Measurements from ENCODE around the gene AS3MT.
"Not testable (repeated sequence)": the region's sequence is repeated elsewhere in the genome, so short reads cannot be mapped to it uniquely, and the experiment has no call there.

The AS3MT gene

DNA sequence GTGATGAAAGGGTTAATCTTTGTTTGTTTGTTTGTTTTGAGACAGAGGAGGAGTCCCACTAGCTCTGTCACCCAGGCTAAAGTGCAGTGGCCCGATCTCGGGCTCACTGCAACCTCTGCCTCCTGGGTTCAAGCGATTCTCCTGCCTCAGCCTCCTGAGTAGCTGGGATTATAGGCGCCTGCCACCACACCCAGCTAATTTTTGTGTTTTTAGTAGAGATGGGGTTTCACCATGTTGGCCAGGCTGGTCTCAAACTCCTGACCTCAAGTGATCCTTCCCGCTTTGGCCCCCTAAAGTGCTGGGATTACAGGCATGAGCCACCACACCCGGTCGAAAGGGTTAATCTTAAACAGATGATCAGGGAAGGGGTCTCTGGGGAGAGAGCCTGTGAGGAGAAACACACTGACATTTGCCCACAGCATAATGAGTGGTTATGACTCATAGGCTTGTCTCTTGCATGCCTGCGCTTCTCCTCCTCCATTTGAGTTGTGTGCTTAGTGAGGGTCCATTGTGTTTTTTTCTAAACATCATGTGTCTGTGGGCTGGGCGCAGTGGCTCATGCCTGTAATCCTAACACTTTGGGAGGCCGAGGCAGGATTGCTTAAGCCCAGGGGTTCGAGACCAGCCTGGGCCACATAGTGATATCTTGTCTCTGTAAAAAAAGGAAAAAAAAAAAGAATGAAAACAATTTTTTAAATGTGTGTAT lies 13.4 kb upstream of the AS3MT start:
- not testable (repeated sequence) for DNase-seq

DNA sequence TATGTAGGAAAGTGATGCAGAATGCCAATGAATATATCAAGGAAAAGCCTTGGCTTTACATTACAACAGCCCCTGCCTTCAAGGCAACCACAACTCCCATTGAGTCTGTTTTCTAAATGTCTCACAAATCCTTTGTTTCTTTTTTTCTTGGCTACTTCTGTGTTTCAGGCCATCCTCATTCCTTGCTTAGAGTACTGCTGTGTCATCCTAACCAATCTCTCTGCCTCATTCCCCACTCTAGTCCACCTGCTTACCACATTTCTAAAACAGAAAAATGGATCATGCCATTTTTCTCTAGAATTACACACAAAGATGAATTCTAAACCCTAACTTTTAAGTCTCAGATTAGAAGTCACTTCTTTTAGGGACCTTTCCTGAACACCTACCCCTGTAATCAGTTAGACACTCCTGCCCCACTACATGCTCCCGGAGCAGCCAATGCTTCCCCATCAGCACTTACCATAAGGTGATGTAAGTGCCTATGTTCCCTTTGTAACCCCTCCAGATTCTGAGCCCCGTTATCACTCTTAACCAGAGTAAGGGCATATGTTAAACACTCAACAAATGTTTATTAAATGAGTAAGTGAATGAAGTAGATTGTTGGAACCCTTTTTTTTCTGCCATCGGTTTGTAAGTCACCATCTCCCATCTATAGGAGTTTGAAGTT lies 12.4 kb upstream of the AS3MT start:
- DNase-seq: no peak

DNA sequence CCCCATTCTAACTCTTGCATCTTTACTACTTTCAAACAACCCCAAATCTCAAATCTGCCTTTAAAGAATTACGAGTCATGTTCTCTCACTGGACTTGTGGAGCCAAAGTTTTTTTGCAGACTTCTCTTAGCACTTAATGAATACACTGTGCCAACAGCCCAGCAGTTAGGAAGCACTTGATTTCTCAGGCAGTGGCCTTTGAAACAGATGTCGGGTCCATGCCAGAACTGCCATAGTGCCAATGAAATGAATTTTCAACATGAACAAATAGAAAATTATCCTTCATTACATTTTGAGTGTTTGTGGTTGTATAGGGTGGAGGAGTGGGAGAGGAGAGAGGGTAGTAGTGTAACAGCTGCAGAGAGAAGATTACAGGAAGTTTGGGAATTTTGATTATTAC lies 9.4 kb upstream of the AS3MT start:
- DNase-seq: no peak

DNA sequence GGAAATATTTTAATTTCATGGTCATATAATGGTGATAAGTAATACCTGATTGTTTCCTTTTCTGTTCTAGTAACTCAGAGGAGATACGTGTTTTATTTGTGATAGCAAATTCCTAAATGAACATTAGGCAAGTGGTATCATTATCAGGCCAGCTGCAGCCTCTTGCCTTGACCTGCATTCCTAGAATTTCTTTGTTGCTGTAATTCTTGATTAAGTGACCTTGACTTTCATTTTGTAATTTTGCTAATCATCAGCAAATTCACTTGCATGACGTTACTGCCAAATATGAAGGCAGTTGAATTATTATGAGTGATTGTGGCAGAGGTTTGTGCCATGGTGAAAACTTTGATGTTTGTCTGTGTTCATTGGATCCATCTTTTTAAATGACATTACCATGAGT lies 5.6 kb upstream of the AS3MT start:
- DNase-seq: no peak

DNA sequence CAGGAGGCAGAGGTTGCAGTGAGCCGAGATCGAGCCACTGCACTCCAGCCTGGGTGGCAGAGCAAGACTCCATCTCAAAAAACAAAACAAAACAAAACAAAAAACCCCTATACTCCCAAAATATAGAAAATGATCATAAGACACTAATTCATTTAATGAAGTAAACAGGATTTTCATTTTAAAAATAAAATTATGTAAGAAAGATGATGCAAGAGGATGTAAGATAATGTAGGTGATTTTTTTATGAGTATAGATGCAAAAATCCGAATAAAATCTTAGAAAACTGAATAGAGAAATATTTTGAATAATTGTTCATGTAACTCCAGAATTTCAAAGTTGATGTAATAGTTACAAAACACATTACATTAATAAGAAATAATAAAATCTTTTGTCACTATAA lies 3.6 kb upstream of the AS3MT start:
- DNase-seq: no peak

DNA sequence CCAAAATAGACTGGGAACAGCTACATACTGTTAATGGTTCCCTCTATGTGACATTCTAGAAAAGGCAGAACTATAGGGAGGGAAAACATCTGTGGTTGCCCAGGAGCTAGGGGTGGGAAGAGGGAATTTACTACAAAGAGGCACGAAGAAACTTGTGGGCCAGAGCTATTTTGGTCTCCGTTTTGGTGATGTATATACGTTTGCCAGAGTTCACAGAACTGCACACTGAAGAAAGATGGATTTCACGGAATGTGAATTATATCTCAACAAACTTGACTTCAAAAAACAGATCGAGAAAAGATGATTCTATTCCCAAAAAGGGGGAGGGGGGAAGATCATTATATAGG lies 386 bp upstream of the AS3MT start:
- no peak for DNase-seq

DNA sequence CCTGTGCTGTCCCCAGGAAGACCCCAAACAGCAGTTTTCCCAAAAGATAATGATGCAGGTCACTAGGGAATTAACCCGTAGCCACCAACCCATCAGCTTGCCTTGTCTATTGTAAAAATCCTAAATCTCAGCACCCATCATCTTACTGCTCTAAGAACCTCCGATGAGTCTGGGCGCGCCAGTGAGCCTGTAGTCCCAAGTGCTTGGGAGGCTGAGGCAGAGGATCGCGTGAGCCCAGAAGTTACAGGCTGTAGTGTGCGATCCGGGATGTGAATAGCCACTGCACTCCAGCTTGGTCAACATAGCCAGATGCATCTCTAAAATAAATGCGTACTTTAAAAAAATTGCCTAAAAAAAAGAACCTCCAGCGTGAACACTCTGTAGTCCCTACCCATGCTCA lies 951 bp downstream of the AS3MT start:
- DNase-seq: no peak

DNA sequence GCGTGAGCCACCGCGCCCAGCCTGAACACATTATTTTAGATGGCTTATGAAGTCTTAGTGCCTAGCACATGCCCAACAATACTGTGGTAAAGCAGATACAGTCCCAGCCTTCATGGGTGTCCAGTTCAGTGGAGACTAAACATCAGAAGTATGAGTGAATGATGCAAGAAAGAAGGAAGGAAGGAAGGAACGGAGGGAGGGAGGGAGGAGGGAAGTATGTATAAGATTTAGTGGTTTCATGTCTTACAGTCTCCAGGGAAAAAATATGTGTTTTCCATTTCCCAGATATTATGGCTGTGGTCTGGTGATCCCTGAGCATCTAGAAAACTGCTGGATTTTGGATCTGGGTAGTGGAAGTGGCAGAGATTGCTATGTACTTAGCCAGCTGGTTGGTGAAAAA lies 2.9 kb downstream of the AS3MT start:
- DNase-seq: no peak

DNA sequence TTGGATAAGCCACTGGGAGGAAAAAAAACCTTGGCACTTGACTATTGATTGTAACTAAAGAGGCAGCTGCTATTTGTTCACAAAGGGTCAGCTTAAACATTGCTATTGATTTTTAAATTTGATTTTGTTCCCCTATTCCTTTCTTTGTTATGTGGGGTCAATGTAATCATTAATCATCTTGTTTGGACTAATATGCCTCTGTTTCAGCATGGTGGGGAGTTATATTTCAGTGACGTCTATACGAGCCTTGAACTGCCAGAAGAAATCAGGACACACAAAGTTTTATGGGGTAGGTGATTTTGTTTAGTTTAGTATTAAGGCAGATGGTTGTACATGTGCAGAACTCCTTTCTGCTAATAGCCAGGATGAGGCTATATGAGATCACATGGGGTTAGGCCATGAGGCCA lies 7.5 kb downstream of the AS3MT start:
- no peak for DNase-seq

DNA sequence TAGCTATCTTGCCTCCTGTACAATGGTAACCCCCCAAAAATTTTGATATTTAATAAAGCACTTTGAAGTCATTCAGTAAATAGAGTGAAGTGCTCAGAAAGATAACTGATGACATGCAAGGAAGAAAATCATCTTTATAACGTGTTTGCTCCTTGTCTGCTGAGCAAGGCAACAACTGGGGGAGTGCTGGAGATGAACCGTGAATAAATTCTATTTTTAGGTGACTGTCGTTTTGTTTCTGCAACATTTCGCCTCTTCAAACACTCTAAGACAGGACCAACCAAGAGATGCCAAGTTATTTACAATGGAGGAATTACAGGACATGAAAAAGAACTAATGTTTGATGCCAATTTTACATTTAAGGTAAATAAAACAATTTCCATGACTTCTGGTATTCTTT lies 9.4 kb downstream of the AS3MT start:
- no peak for DNase-seq

DNA sequence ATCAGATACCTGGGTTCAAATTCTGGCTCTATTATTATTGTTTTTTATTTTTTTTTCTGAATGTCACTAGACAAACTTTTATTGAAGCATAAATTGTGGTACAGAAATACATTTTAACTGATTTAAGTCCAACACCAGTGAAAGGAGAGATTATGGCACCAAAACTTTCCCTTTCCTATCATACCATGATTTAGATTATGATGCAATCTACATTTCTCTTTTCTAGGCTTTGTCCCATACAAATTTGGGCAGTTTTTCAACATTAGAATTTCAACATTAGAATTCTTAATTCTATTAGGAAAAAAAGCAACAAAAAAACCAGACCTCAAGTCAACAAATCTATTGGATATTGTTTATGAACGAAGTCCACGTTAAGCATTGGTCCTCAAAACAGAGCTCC lies 11.0 kb downstream of the AS3MT start:
- no peak for DNase-seq

DNA sequence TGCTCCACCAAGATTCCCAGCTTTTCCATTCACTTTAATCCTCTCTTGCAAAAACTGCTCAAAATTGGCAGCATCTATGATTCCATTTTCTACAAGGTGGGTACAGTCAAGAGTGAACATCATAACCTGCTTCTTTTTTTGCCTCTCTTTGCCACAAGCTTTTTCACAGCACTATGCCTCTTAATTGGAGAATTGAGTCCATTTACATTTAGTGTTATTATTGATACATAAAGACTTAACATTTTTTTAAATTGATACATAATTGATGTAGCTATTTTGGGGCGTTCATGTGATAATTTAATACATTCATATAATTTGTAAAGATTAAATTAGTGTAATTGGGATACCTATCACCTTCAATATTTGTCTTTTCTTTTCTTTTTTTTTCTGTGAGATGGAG lies 18.8 kb downstream of the AS3MT start:
- no peak for DNase-seq

DNA sequence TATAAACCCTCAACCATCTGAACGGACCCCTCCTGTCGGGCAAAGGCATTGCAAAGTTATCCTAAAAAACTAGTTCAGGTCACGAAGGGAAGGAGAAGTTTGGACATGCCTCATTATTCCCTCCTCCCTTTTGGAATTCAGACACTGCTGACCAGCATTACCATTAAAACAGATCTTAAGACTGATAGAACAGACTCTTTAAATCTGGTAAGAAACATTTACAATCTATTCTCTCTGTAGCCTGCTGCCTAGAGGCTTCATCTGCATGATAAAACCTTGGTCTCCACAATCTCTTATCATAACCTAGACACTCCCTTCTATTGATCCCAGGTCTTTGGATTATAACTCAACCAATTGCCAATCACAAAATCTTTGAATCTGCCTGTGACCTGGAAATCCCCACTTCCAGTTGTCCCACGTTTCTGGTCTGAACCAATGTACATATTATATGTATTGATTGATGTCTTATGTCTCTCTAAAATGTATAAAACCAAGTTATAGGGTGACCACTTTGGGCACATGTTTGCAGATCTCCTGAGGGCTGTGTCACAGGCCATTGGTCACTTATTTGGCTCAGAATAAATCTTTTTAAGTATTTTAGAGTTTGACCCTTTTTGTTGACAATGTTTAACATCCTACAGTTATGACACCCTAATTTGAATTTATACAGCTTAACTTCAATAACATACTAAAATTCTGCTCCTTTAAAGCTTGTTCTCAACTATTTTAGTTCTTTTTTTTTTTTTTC lies 25.4 kb downstream of the AS3MT start:
- no peak for DNase-seq

DNA sequence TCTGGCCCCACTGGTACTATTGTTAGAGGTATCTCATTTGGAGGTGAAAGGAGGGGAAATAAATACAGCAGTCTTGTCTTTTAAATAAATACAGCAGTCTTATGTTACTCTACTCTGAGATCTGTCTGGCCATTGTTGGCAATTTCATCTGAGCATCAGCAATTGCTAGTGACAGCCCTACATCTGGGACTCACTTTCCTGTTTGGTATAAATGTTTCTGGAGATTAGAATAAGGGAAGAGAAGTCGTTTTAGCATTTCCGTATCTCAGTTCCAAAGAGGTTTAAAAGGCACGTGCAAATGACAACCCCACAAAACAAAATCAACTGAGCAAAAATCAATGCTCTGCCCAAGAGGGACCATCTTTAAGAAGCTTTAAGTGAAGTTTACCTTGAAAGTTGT lies 30.7 kb downstream of the AS3MT start:
- DNase-seq: no peak

DNA sequence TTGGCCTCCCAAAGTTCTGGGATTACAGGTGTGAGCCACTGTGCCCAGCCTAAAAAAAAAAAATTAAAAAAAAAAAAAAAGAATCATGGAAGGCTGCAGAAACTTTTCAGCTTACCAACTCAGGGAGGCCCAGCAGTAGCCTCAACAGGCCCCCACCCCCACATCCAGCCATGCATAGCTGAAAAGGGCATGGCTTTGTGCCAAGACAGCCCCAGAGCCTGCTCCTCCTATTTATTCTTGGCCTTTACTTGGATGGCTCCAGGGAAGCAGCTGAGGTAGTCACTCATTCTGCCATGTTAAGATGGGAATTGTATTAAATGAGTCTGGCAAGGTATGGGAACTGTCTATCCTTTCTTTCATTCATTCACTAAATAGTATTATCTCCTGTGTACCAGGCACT lies 35.1 kb downstream of the AS3MT start:
- DNase-seq: no peak

DNA sequence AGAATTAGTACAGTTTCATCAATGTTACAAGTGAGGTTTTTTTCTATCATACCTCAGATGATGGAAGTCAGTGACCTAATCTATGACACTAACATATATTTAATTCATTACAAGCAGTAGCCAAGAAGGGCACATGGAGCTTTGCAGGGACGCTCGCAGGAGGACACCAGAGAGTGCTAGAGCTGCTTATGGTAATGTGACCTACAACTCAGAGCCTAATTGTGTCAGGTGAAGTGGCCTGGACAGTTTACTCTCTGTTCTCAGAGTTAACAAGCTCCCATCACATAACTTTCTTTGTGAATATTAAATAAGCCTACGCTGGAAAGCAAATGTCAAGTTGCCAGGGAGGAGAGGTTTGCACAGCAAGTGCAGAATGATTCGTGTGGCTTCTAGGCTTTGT lies 37.2 kb downstream of the AS3MT start:
- DNase-seq: no peak

DNA sequence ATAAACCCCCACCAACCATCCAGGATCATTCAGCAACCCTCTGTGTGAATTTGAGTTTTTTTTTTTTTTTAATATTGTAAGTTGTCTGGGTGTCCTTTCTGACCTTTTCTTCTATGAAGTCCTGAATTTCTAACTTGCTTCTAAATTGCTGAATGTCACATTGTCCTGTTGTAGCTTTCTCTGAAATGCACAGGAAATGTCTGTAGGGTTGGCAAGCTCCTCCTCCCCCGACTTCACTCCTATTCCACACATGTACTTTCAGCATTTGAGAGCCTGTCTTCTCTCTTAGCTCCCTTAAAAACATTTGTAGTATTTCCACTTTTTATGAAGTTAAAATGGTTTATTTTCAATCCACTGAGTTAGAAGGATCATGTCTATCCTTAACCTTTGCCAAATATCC lies 45.5 kb downstream of the AS3MT start:
- DNase-seq: no peak

DNA sequence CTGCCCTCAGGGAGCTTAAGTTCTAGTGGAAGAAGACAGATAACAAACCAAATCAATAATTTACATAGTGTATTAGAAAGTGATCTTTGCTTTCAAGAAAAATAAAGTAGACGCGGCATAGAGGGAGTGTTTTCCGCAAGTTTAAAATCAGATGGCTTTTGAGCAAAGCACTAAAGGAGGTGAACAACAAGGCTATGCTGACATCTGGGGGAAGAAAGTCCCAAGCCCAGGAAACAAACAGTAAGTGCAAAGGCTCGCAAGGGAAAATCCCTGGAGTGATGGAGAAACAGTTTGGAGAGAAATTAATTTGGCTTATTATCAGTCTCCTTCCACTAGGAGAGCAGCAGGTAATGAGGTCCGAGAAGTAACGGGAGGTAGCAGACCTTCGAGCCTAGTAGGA lies 46.9 kb downstream of the AS3MT start:
- DNase-seq: no peak

DNA sequence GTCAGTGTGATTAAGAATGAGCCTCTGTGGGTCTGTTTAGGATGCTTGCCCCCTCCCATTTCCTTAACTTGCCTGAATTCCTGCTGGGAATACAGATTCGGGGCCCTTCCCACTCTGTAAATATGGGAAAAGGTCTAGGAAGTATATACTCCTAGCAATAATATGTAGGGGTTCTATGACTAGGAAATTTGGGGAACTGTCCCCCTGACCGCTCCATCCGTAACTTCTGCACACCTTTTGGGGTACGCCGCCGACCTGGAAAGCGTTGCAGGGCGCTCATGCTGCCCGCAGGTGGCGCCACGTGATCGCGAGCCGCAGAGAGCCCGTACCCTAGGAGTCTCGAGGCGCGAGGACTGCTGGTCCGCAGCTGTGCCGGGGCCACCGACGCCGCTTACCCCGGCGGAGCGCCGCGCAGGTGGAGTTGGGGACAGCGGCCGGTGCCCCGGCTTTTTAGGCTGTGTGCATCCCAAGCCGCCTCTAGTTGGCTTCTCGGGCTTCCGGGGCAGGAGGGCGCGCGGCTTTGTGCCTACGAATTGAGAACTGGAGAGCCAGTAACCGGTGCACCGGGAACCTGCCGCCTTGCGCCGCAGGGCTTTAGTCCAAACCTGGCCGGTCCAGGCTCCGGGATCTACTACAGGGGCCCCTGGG lies 48.2 kb downstream of the AS3MT start:
- DNase-seq: peak in 54 of 56 donors; percentile 17 to 86 (median 76)

DNA sequence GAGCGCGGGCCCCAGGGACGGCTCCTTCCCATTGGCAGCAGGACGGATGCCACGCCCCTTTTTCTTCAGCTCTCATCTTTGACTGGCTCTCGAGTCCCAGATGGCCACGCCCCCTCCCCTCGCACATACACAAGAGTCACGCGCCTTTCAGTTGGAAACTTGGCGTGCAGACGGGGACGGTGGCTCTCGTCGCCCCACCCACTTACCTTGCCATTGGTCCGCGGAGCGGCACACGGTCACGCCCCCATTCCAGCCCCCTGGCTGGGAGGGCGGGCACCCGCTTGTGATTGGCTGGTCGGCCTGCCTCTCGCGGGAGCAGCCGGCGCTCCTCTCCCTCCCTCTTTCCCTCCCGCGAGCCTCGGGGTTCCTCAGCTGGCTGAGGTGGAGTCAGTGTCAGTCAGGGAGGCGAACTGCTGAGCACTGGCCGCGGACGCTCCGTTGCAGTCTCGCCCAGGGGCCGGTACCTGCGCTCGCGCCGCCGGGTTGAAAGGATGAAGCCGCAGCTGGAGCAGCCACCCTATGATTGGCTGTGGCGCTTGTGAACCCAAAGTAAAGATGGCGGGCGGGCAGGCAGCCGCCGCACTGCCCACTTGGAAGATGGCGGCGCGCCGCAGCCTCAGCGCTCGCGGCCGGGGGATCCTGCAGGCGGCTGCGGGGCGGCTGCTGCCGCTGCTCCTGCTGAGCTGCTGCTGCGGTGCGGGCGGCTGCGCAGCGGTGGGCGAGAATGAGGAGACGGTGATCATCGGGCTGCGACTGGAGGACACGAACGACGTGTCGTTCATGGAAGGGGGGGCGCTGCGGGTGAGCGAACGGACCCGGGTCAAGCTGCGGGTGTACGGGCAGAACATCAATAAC lies 48.9 kb downstream of the AS3MT start, which contains the start of gene CNNM2:
TSS of gene CNNM2 (plus strand) at position 333 of the 855 bp plus-strand sequence. CDS start at position 520, 187 bp downstream.
- peak; percentile 77 to 100 (median 99) for DNase-seq

DNA sequence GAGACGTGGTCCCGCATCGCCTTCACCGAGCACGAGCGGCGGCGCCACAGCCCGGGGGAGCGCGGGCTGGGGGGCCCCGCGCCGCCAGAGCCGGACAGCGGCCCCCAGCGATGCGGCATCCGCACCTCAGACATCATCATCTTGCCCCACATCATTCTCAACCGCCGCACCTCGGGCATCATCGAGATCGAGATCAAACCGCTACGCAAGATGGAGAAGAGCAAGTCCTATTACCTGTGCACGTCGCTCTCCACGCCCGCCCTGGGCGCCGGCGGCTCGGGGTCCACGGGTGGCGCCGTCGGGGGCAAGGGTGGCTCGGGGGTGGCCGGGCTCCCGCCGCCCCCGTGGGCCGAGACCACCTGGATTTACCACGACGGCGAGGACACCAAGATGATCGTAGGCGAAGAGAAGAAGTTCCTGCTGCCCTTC lies 49.6 kb downstream of the AS3MT start:
- peak in 3 of 56 donors; percentile 39 to 58 (median 40) for DNase-seq

Data from amygdala (tissue), 56 donors.